Stimulated activated CD4-positive, alpha-beta T cell treated with anti-CD3 and anti-CD28 coated beads, Interleukin-1b, Interleukin-23, amount 100 ng/mL, for 4 hours (primary cell): ENCODE measurements around the gene SRC.

Source experiments
- DNase-seq, 2 donors: peaks; one replicate each; pipeline ENCODE4 v3.0.0-alpha.2; 2020; ENCODE audit warnings: low read depth in 2 of 2

SRC gene

GRCh38 chr20:37426106-37426505 lies 80.2 kb downstream of the SRC start:
- DNase-seq, result no peak

GRCh38 chr20:37426978-37427377 lies 81.0 kb downstream of the SRC start:
- no peak for DNase-seq

DNA sequence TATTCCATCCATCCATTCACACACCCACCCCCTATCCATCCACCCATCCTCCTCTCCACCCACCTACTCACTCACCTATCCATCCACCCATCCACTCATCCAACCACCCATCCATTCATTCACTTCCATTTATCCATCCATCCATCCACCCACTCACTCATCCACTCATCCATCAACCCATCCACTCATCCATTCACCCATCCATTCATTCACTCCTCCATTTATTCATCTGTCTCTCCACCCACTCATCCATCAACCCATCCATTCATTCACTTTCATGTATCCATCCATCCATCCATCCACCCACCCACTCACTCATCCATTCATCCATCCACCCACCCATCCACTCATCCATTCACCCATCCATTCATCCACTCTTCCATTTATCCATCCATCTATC lies 84.1 kb downstream of the SRC start:
- no peak for DNase-seq

DNA sequence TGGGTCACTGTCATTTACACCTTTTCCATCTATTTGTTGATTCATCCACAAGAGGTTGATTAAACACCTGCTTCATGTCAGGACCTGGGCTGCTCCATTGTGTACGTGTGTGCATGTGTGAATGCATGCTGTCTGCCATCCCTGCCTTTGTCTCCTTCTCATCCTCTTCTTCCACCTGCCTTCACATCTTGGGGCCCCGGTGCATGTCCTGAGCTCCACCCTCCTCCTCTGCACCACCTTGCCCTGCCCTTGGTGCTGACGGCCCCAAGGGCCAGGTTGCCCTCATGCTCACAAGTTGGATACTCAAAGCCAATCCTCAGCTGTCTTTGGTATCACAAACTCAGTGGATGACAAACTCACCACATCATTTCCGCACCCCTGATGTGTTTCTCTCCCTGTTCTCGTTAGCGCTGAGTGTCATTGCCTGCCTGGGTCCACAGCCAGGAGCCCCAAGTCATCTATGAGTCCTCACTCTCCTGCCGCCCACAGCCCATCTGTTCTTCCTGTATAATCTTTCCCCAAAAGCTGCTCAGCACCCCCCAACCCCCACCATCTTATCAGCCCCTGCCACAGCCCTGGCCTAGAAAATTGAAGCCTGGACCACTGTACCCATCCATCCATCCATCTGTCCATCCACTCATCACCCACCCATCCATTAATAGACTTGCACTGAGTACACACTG lies 85.0 kb downstream of the SRC start:
- DNase-seq, result no peak

DNA sequence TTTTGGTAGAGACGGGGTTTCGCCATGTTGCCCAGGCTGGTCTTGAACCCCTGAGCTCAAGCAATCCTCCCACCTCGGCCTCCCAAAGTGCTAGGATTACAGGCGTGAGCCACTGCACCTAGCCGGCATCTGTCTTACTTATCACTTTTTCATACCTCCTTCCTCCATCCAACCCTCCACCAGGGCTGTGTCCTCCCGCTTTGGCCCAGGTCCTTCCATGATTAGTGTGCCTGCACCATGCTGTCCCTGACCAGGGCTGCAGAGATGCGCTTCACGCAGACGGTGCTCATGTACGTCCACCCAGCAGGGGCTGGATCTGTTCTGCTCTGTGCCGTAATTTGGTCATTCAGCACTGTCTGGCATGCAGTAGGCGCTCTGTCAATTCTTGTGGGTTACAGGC lies 85.8 kb downstream of the SRC start:
- DNase-seq, result no peak

DNA sequence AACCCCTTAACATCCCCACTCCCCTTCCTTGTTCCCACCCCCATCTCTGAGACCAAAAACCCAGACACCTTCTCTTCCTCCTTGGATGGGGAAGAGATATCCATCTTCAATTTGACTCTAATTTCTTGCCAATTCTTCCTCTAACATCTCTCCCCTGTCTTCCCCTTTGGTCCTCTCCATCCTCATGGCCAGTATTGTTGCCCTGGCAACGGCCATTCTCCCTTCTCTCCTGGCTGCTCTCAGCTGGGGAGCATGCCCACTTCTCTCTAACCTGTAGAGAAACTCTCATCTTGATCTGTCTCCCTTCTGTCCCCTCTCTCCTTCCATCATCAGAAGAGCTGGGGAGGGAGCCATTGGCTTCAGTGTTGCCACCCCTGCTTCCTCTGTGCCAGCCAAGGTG lies 86.7 kb downstream of the SRC start:
- no peak for DNase-seq

DNA sequence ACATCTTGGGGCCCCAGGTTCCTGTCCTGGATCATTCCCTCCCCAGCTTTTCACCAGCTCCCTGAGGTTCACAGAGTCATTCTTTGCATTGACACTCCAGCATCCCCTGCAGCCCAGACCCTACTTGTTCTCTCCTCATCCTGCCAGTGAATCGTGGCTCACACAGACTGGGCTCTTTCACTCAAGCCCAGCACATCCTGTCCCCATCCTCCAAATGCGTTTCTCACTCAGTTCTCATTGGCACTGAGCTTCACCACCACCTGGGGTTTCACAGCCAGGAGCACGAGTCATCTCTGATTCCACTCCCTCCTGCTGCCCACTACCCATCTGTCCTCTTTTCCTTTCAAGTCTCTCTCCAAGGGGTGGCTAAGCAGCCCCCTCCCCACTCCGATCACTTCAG lies 89.7 kb downstream of the SRC start:
- no peak for DNase-seq

DNA sequence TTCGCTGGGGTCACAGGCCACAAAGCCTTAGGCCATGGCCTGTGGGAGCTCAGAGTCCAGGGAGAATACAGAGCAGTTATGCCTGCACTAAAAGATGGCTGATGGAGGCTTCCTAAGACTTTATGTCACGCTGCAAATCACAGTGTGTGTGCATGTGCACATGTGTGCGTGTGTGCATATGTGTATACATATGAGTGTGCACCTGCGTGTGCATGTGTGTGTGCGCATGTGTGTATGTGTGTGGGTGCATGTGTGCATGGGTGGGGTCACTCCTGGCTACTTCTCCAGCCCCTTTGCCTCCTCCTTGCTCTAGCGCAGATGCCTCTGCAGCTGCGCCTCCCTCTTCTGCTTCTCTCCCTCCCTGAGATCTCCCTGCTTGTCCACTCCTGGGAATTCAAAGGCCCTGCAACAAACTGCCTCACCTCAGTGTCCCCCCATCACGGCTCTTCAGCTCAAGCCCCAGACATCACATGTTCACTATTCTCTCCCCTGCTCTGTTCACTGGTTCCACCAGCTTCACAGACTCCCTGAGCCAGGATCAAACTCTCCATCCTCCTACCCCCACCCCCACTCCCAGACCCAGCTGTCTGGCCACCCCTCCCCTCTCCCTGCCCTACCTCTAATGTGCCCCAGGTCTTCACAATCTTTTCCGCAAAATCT lies 90.7 kb downstream of the SRC start:
- no peak for DNase-seq

- no peak for DNase-seq
Observed at GRCh38 chr20:37437676-37438075, 91.7 kb downstream of the SRC start.

GRCh38 chr20:37438464-37439222 lies 92.7 kb downstream of the SRC start:
- DNase-seq, result no peak

GRCh38 chr20:37439223-37439933 lies 93.4 kb downstream of the SRC start:
- DNase-seq, result no peak

- DNase-seq, result no peak
Observed at GRCh38 chr20:37441023-37441422, 95.1 kb downstream of the SRC start.

DNA sequence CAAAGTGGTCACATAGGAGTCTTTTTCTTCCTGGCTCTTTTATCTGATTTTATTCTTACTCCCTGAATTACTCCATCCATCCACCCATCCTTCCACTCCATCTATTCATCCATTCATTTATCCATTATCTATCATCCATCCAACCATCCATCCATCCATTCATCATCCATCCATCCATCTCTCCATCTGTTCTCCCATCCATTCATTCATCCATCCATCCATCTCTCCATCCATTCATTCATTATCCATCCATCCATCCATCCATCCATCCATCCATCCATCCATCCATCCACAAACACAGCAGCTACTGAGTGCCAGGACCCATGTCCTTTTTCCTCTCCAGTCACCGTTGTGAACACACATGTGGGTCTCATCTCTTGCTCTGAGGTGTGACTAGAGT lies 96.6 kb downstream of the SRC start:
- DNase-seq, result no peak

- no peak for DNase-seq
Observed at GRCh38 chr20:37442986-37443385, 97.0 kb downstream of the SRC start.

- DNase-seq, result no peak
Observed at GRCh38 chr20:37443596-37443995, 97.7 kb downstream of the SRC start.

DNA sequence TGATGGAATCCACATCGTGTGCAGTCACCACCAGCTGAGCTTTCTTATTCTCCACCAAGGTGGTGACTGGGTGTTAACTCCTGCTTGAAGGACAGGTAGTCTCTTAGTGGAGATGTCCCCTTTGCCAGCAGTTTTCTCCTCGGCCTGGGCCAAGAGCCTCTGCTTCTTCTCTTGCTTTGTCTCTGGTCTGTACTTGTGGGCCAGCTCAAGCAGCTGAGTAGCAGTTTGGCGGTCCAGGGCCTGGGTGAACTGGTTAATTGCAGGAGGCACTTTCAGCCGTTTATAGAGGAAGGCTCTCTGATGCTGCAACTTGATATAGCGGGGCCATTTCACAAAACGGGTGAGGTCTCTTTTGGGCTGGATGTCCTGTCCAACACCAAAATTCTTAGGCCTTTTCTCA lies 99.1 kb downstream of the SRC start:
- no peak for DNase-seq

GRCh38 chr20:37446286-37447032 lies 100.5 kb downstream of the SRC start:
- DNase-seq, result no peak

DNA sequence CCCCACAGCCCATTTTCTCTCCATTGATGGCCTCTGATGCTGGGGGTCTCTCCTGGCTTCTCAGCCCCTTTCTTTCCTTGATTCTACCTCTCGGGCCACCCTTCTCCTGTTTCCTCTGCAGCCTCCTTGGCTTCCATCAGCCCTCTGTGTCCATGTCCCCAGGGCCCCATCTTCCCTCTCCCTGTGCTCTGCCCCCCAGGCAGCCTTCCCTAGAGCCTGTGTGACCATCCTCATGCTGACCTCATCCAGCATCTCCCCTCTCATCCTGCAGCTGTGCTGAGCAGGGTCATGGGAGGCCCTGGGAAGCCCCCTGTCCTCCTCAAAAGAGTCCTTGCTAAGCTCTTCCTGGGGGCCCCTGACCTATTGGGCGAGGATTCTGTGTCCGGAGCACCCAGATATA lies 101.7 kb downstream of the SRC start:
- DNase-seq, result no peak

DNA sequence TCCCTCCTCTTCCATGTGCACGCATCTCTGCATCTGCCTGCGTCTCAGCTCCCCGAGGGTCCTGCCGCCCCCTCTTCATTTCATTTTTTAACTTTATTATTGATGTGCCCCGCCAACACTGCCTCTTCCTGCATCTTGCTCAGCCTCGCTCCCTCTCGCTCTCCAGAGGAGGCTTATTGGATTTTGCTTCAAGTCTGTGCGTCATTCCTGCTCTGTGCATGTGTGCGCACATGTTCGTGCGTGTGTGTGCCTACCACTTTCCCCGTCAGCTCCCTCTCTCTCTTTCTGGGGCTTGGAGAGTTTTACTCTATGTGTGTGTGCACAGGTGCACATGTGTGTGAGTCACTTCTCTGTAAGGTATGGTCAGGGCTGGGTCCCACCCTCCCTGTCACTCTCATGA lies 103.3 kb downstream of the SRC start:
- no peak for DNase-seq

GRCh38 chr20:37450344-37450743 lies 104.4 kb downstream of the SRC start:
- no peak for DNase-seq

- DNase-seq, result no peak
Observed at GRCh38 chr20:37451616-37452015, 105.7 kb downstream of the SRC start.

GRCh38 chr20:37452236-37452635 lies 106.3 kb downstream of the SRC start:
- no peak for DNase-seq
